Measurements from ENCODE around the gene AMMECR1.

The AMMECR1 gene

GRCh38 chrX:110358548-110358947 lies 40.7 kb upstream of the AMMECR1 start, which contains the start of gene RTL9:
Gene RTL9, plus strand, starts transcription at chrX:110358848. Its CDS starts 91,770 bp downstream, at chrX:110450618.
- no peaks in the 10 kb centered on the region for H3K9me2 ChIP-seq (replicated peaks; ENCODE audit: low read depth, low read length)
- H2AFZ ChIP-seq (ENCODE audit: low read length): no peak within 1 kb of the TSS
- no peak for TF ChIP-seq EZH2phosphoT487 (IDR thresholded peaks at IDR 0.05; ENCODE audit: borderline replicate concordance)
- TF ChIP-seq CTCF (conservative IDR thresholded peaks at IDR 0.05; ENCODE audit: low read length): no peak
- H3K4me1 ChIP-seq (ENCODE audit: insufficient read depth, low read length, poor library complexity, severe bottlenecking): no peaks in the 10 kb centered on the region
- no peak within 1 kb of the TSS for H3K4me2 ChIP-seq (ENCODE audit: low read depth, low read length, poor library complexity, severe bottlenecking)
- H3K27me3 ChIP-seq (ENCODE audit: insufficient read depth, low read length, poor library complexity, severe bottlenecking): no peaks in the 10 kb centered on the region
- no peaks in the 10 kb centered on the region for H4K20me1 ChIP-seq (ENCODE audit: insufficient read depth, low read length, poor library complexity, severe bottlenecking)
- H3K79me2 ChIP-seq (ENCODE audit: insufficient read depth, low read length): no peaks in the 10 kb centered on the region
- no peak within 1 kb of the TSS for H3K4me3 ChIP-seq (ENCODE audit: low read length, poor library complexity, severe bottlenecking)
- no peaks in the 10 kb centered on the region for H3K36me3 ChIP-seq (ENCODE audit: insufficient read depth, low read length)
- H3F3A ChIP-seq (ENCODE audit: low read depth): no peaks in the 10 kb centered on the region
- H3K9me3 ChIP-seq (ENCODE audit: insufficient read depth, low read depth, low read length): no peaks in the 10 kb centered on the region
- no peak within 1 kb of the TSS for H3K9ac ChIP-seq (ENCODE audit: low read depth, low read length, poor library complexity, severe bottlenecking)

- H3K4me1 ChIP-seq (ENCODE audit: insufficient read depth, low read length, poor library complexity, severe bottlenecking): no peaks in the 10 kb centered on the region
- H3K79me2 ChIP-seq (ENCODE audit: insufficient read depth, low read length): no peaks in the 10 kb centered on the region
- H3K4me3 ChIP-seq (ENCODE audit: low read length, poor library complexity, severe bottlenecking): no peak overlapping the region
- H3K9me3 ChIP-seq (ENCODE audit: insufficient read depth, low read depth, low read length): no peaks in the 10 kb centered on the region
- H3F3A ChIP-seq (ENCODE audit: low read depth): no peaks in the 10 kb centered on the region
- H4K20me1 ChIP-seq (ENCODE audit: insufficient read depth, low read length, poor library complexity, severe bottlenecking): no peaks in the 10 kb centered on the region
- no peak overlapping the region for H3K4me2 ChIP-seq (ENCODE audit: low read depth, low read length, poor library complexity, severe bottlenecking)
- no peaks in the 10 kb centered on the region for H3K36me3 ChIP-seq (ENCODE audit: insufficient read depth, low read length)
- H3K9ac ChIP-seq (ENCODE audit: low read depth, low read length, poor library complexity, severe bottlenecking): no peak overlapping the region
- no peak for TF ChIP-seq EZH2phosphoT487 (IDR thresholded peaks at IDR 0.05; ENCODE audit: borderline replicate concordance)
- no peak for TF ChIP-seq CTCF (conservative IDR thresholded peaks at IDR 0.05; ENCODE audit: low read length)
- no peaks in the 10 kb centered on the region for H3K27me3 ChIP-seq (ENCODE audit: insufficient read depth, low read length, poor library complexity, severe bottlenecking)
- no peaks in the 10 kb centered on the region for H3K9me2 ChIP-seq (replicated peaks; ENCODE audit: low read depth, low read length)
- no peak overlapping the region for H2AFZ ChIP-seq (ENCODE audit: low read length)
Observed at GRCh38 chrX:110346681-110347080, 28.8 kb upstream of the AMMECR1 start.

- Histone ChIP-seq H3K4me3 (ENCODE audit: low read length, poor library complexity, severe bottlenecking) (no peak overlapping the region), H3K9ac (ENCODE audit: low read depth, low read length, poor library complexity, severe bottlenecking) (no peak overlapping the region), H3K36me3 (ENCODE audit: insufficient read depth, low read length) (no peaks in the 10 kb centered on the region), H3K9me3 (ENCODE audit: insufficient read depth, low read depth, low read length) (no peaks in the 10 kb centered on the region), H3F3A (ENCODE audit: low read depth) (no peaks in the 10 kb centered on the region), H3K4me2 (ENCODE audit: low read depth, low read length, poor library complexity, severe bottlenecking) (no peak overlapping the region), H3K79me2 (ENCODE audit: insufficient read depth, low read length) (no peaks in the 10 kb centered on the region), H4K20me1 (ENCODE audit: insufficient read depth, low read length, poor library complexity, severe bottlenecking) (no peaks in the 10 kb centered on the region), H3K9me2 (replicated peaks; ENCODE audit: low read depth, low read length) (no peaks in the 10 kb centered on the region), H2AFZ (ENCODE audit: low read length) (no peak overlapping the region), H3K27me3 (ENCODE audit: insufficient read depth, low read length, poor library complexity, severe bottlenecking) (no peaks in the 10 kb centered on the region), H3K4me1 (ENCODE audit: insufficient read depth, low read length, poor library complexity, severe bottlenecking) (no peaks in the 10 kb centered on the region)
- TF ChIP-seq CTCF (conservative IDR thresholded peaks at IDR 0.05; ENCODE audit: low read length): no peak
- TF ChIP-seq EZH2phosphoT487 (IDR thresholded peaks at IDR 0.05; ENCODE audit: borderline replicate concordance): no peak
Observed at GRCh38 chrX:110341189-110342035, 23.5 kb upstream of the AMMECR1 start.

Data from Loucy (cell line).